ENCODE results near the gene GAB4. TPM values are rescaled to one million over a fixed set of nuclear protein-coding genes. Genes with fewer than 3 reads are reported as not detected.

Gene GAB4, protein sequence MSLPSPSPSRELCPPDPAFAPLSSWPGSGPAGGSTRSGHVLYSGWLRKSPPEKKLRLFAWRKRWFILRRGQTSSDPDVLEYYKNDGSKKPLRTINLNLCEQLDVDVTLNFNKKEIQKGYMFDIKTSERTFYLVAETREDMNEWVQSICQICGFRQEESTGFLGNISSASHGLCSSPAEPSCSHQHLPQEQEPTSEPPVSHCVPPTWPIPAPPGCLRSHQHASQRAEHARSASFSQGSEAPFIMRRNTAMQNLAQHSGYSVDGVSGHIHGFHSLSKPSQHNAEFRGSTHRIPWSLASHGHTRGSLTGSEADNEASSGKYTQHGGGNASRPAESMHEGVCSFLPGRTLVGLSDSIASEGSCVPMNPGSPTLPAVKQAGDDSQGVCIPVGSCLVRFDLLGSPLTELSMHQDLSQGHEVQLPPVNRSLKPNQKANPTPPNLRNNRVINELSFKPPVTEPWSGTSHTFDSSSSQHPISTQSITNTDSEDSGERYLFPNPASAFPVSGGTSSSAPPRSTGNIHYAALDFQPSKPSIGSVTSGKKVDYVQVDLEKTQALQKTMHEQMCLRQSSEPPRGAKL
- total RNA-seq = not detected

DNA sequence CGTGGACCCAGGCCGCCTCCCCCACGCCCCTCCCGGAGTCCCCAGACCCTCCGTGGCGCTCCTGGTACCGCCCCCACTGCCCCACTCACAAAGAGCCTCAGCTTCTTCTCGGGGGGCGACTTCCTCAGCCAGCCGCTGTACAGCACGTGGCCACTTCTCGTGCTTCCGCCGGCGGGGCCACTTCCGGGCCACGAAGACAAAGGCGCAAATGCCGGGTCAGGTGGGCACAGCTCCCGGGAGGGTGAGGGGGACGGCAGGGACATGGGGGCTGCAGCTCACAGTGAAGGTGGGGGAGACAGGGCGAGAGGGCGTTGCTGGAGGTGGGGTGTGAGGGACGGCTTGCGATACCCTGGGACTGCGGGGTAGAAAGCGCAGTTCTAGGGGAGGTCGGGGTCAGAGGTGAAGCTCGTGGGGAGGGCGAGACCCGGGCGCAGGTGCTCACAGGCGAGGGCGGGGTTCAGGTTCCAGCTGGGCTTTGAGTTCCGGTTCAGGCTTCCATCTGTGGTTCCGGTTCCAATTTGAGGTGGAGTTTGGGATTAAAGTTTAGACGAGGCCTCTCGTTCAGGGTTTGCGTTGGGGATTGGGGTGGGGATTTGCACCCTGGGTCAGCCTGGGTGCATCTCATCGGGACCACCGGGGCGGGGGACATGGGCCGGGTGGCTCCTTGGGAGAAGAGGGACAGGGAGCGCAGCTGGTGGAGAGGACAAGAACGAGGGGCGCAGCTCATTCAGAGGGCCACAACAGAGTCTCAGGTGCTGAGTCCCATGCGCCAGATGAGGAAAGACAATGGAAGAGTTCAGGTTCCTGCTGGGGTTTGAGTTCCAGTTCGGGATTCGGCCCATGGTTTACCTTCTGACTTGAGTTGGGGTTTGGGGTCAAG is at the start of gene GAB4:
GAB4 (minus strand) TSS at position 371 of the 880 bp plus-strand sequence; CDS start at position 263, 108 bp downstream.
- H3K27ac Mint-ChIP-seq = no peak within 1 kb of the TSS
- intact Hi-C loops (cut with micrococcal nuclease) = no loop called here
- H3K27me3 Mint-ChIP-seq = peaks cover 40% of the 10 kb centered on the region
- TF ChIP-seq, protein P1, sequence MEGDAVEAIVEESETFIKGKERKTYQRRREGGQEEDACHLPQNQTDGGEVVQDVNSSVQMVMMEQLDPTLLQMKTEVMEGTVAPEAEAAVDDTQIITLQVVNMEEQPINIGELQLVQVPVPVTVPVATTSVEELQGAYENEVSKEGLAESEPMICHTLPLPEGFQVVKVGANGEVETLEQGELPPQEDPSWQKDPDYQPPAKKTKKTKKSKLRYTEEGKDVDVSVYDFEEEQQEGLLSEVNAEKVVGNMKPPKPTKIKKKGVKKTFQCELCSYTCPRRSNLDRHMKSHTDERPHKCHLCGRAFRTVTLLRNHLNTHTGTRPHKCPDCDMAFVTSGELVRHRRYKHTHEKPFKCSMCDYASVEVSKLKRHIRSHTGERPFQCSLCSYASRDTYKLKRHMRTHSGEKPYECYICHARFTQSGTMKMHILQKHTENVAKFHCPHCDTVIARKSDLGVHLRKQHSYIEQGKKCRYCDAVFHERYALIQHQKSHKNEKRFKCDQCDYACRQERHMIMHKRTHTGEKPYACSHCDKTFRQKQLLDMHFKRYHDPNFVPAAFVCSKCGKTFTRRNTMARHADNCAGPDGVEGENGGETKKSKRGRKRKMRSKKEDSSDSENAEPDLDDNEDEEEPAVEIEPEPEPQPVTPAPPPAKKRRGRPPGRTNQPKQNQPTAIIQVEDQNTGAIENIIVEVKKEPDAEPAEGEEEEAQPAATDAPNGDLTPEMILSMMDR (IDR thresholded peaks at IDR 0.05) = no peak
- no peaks in the 10 kb centered on the region for H3K4me1 Mint-ChIP-seq (ENCODE audit: low read depth)
- POLR2A ChIA-PET = no interaction called here
- H3K36me3 Mint-ChIP-seq (ENCODE audit: low read depth) = no peaks in the 10 kb centered on the region
- DNase-seq (no peak), ATAC-seq (no peak)
- CTCF ChIA-PET = interaction anchor here (1.1 kb wide), 1 partner anchor 51 kb away, joined by 3 read pairs; no protein-coding TSS in a partner anchor
- peaks cover 12% of the 10 kb centered on the region for H3K9me3 Mint-ChIP-seq
- H3K4me3 Mint-ChIP-seq = no peak within 1 kb of the TSS

DNA sequence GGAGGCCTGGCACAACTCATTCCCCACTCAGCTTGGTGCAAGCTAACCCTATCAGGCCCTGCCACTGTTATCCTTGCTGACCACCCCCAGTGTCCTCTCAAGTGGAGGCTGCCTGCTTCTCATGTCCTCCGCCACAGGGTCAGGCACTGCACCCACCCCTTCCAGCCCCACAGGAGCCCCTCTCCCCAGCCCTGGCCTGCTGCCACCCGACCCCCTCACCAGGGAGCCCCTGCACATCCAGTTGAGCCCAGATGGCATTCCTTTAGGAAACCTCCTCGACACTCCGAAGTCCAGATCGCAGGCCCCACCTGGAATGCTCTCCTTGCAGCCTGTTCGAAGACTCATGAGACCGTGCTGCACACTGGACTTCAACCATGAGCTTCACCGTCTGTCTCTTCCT is 48.8 kb upstream of the GAB4 start:
- no peaks in the 10 kb centered on the region for H3K27me3 Mint-ChIP-seq
- TF ChIP-seq, protein P1 (IDR thresholded peaks at IDR 0.05) = no peak
- ChIA-PET POLR2A (no interaction called here), CTCF (interaction anchor here (1.0 to 3.5 kb wide), 7 partner anchors 12 to 139 kb away, joined by 3 to 36 read pairs (median 9); no protein-coding TSS in a partner anchor)
- no peak overlapping the region for H3K27ac Mint-ChIP-seq
- no peaks in the 10 kb centered on the region for H3K9me3 Mint-ChIP-seq
- H3K4me1 Mint-ChIP-seq (ENCODE audit: low read depth) = no peaks in the 10 kb centered on the region
- H3K4me3 Mint-ChIP-seq = no peak overlapping the region
- no peaks in the 10 kb centered on the region for H3K36me3 Mint-ChIP-seq (ENCODE audit: low read depth)
- intact Hi-C loops (cut with micrococcal nuclease) = no loop called here
- no peak for ATAC-seq
- DNase-seq = no peak

DNA sequence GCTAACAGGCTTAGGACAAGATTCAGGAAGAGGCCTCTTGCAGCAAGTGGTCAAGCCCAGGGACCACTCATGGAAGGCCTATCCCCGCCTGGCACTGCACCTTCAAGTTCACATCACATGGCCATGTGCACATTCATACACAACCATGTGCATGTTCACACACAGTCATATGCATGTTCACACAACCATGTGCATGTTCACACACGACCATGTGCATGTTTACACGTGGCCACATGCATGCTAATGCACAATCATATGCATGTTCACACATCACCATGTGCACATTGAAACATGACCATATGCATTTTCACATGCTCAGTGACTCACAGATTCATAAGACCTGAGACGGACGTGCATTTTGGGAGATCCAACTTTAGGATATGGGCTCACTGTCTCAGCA is 48.0 kb upstream of the GAB4 start:
- no peak for ATAC-seq
- TF ChIP-seq, protein P1 (IDR thresholded peaks at IDR 0.05) = no peak
- no peaks in the 10 kb centered on the region for H3K9me3 Mint-ChIP-seq
- H3K27me3 Mint-ChIP-seq = no peaks in the 10 kb centered on the region
- H3K27ac Mint-ChIP-seq = no peak overlapping the region
- H3K36me3 Mint-ChIP-seq (ENCODE audit: low read depth) = no peaks in the 10 kb centered on the region
- ChIA-PET CTCF (interaction anchor here (3.5 kb wide), 1 partner anchor 139 kb away, joined by 36 read pairs; no protein-coding TSS in a partner anchor), POLR2A (no interaction called here)
- H3K4me3 Mint-ChIP-seq = no peak overlapping the region
- intact Hi-C loops (cut with micrococcal nuclease) = no loop called here
- no peaks in the 10 kb centered on the region for H3K4me1 Mint-ChIP-seq (ENCODE audit: low read depth)
- no peak for DNase-seq

DNA sequence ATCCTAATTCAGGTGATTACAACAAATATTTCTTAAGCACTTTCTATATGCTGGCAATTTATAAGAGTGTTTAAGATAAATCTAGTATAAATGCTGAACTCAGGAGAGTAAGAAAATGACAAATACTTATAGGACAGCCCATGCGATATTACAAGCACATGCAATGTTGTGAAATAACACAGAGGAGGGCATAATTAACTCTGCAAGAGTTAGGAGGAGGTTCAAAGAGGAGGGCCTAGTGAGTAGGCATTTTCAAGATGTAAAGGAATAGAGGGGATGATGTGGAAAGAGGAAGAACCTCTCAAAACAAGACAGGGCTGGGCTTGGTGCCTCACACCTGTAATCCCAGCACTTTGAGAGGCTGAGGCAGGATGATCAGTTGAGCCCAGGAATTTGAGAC is 39.6 kb upstream of the GAB4 start:
- ChIA-PET POLR2A (no interaction called here), CTCF (interaction anchor here (1.1 kb wide), 1 partner anchor 11 kb away, joined by 5 read pairs; no protein-coding TSS in a partner anchor)
- DNase-seq = no peak
- peaks cover 4% of the 10 kb centered on the region for H3K4me1 Mint-ChIP-seq (ENCODE audit: low read depth)
- intact Hi-C loops (cut with micrococcal nuclease) = loop anchor here (10.0 kb wide), 1 partner anchor 83 kb away; no protein-coding TSS in a partner anchor
- no peak overlapping the region for H3K27ac Mint-ChIP-seq
- TF ChIP-seq, protein P1 (IDR thresholded peaks at IDR 0.05) = no peak
- H3K9me3 Mint-ChIP-seq = no peaks in the 10 kb centered on the region
- H3K4me3 Mint-ChIP-seq = no peak overlapping the region
- H3K27me3 Mint-ChIP-seq = no peaks in the 10 kb centered on the region
- H3K36me3 Mint-ChIP-seq (ENCODE audit: low read depth) = no peaks in the 10 kb centered on the region
- no peak for ATAC-seq
